Neural progenitor cell (in vitro differentiated cells): ENCODE measurements around the gene CERS6.

ENCODE experiments used
- EZH2 ChIP-seq: fragments of 200-600 bp; sonication (generic); IDR thresholded peaks from 2 replicates; pipeline ENCODE4 v1.6.1; 2017; ENCODE audit warnings: antibody characterized with exemption, mild to moderate bottlenecking, moderate library complexity
- TF ChIP-seq, protein P1 (sequence below): fragments of 200-600 bp; sonication (generic); IDR thresholded peaks from 2 replicates; pipeline ENCODE4 v1.5.1; 2017; ENCODE audit warnings: antibody characterized with exemption, mild to moderate bottlenecking

DNA sequence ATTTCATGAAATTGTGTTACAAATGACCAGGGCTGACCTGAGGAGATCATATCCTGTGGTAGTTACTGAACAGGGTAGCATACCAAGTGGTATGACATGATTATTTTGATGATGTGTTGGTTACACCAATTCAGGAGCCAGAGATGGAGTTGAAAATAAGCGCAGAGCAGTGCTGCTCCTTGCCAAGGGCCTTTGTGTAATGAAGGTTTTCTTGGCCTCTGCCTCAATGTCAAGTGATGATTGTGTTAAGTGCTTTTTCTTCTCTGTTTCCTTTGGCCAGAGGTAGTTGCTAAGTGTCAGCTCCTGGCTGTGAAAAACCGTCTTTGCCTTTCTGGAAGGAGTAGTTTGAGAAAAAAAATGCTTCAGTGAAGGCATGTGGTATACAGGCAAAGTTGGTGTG, 131.2 kb downstream of the CERS6 start:
- TF ChIP-seq, protein P1, sequence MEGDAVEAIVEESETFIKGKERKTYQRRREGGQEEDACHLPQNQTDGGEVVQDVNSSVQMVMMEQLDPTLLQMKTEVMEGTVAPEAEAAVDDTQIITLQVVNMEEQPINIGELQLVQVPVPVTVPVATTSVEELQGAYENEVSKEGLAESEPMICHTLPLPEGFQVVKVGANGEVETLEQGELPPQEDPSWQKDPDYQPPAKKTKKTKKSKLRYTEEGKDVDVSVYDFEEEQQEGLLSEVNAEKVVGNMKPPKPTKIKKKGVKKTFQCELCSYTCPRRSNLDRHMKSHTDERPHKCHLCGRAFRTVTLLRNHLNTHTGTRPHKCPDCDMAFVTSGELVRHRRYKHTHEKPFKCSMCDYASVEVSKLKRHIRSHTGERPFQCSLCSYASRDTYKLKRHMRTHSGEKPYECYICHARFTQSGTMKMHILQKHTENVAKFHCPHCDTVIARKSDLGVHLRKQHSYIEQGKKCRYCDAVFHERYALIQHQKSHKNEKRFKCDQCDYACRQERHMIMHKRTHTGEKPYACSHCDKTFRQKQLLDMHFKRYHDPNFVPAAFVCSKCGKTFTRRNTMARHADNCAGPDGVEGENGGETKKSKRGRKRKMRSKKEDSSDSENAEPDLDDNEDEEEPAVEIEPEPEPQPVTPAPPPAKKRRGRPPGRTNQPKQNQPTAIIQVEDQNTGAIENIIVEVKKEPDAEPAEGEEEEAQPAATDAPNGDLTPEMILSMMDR: no peak
- no peak for TF ChIP-seq EZH2
